ENCODE data around the gene NDUFA13.

NDUFA13 gene

GRCh38 chr19:19489804-19490204 is 26.2 kb upstream of the NDUFA13 start:
- DNase-seq: no peak

- peak; percentile 83 for DNase-seq
Observed at GRCh38 chr19:19490214-19490968, 25.6 kb upstream of the NDUFA13 start.

GRCh38 chr19:19491321-19492025 is 24.6 kb upstream of the NDUFA13 start:
- no peak for DNase-seq

- DNase-seq: no peak
Observed at GRCh38 chr19:19492026-19492610, 23.9 kb upstream of the NDUFA13 start.

- DNase-seq: no peak
Observed at GRCh38 chr19:19493841-19494546, 22.0 kb upstream of the NDUFA13 start.

GRCh38 chr19:19495614-19496603 is 20.1 kb upstream of the NDUFA13 start:
- DNase-seq: no peak

GRCh38 chr19:19498255-19498991 is 17.6 kb upstream of the NDUFA13 start:
- DNase-seq: no peak

GRCh38 chr19:19499272-19499995 is 16.6 kb upstream of the NDUFA13 start:
- DNase-seq: no peak

- no peak for DNase-seq
Observed at GRCh38 chr19:19500975-19501644, 14.9 kb upstream of the NDUFA13 start.

GRCh38 chr19:19501798-19502197 is 14.2 kb upstream of the NDUFA13 start:
- no peak for DNase-seq

- no peak for DNase-seq
Observed at GRCh38 chr19:19502281-19502680, 13.7 kb upstream of the NDUFA13 start.

- DNase-seq: no peak
Observed at GRCh38 chr19:19502808-19503602, 13.0 kb upstream of the NDUFA13 start.

- DNase-seq: no peak
Observed at GRCh38 chr19:19504754-19505668, 11.0 kb upstream of the NDUFA13 start.

- DNase-seq: no peak
Observed at GRCh38 chr19:19505669-19506326, 10.2 kb upstream of the NDUFA13 start.

- DNase-seq: no peak
Observed at GRCh38 chr19:19506592-19506991, 9.4 kb upstream of the NDUFA13 start.

- DNase-seq: no peak
Observed at GRCh38 chr19:19507354-19507753, 8.7 kb upstream of the NDUFA13 start.

GRCh38 chr19:19508217-19508616 is 7.8 kb upstream of the NDUFA13 start:
- DNase-seq: no peak

GRCh38 chr19:19510432-19510831 is 5.6 kb upstream of the NDUFA13 start:
- no peak for DNase-seq
